ENCODE results near the gene PLEKHG4B.
"Not testable (repeated sequence)": the region's sequence is repeated elsewhere in the genome, so short reads cannot be mapped to it uniquely, and the experiment has no call there.

GRCh38 chr5:104106-104505 is 12.1 kb downstream of the PLEKHG4B start:
- not testable (repeated sequence) for TF ChIP-seq GABPA (IDR thresholded peaks at IDR 0.05; ENCODE audit: low read depth); MAX (IDR thresholded peaks at IDR 0.05; ENCODE audit: low read depth); JUND (IDR thresholded peaks at IDR 0.05)
- TF ChIP-seq, protein P1, sequence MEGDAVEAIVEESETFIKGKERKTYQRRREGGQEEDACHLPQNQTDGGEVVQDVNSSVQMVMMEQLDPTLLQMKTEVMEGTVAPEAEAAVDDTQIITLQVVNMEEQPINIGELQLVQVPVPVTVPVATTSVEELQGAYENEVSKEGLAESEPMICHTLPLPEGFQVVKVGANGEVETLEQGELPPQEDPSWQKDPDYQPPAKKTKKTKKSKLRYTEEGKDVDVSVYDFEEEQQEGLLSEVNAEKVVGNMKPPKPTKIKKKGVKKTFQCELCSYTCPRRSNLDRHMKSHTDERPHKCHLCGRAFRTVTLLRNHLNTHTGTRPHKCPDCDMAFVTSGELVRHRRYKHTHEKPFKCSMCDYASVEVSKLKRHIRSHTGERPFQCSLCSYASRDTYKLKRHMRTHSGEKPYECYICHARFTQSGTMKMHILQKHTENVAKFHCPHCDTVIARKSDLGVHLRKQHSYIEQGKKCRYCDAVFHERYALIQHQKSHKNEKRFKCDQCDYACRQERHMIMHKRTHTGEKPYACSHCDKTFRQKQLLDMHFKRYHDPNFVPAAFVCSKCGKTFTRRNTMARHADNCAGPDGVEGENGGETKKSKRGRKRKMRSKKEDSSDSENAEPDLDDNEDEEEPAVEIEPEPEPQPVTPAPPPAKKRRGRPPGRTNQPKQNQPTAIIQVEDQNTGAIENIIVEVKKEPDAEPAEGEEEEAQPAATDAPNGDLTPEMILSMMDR (IDR thresholded peaks at IDR 0.05), result not testable (repeated sequence)
- TF ChIP-seq, protein P2, sequence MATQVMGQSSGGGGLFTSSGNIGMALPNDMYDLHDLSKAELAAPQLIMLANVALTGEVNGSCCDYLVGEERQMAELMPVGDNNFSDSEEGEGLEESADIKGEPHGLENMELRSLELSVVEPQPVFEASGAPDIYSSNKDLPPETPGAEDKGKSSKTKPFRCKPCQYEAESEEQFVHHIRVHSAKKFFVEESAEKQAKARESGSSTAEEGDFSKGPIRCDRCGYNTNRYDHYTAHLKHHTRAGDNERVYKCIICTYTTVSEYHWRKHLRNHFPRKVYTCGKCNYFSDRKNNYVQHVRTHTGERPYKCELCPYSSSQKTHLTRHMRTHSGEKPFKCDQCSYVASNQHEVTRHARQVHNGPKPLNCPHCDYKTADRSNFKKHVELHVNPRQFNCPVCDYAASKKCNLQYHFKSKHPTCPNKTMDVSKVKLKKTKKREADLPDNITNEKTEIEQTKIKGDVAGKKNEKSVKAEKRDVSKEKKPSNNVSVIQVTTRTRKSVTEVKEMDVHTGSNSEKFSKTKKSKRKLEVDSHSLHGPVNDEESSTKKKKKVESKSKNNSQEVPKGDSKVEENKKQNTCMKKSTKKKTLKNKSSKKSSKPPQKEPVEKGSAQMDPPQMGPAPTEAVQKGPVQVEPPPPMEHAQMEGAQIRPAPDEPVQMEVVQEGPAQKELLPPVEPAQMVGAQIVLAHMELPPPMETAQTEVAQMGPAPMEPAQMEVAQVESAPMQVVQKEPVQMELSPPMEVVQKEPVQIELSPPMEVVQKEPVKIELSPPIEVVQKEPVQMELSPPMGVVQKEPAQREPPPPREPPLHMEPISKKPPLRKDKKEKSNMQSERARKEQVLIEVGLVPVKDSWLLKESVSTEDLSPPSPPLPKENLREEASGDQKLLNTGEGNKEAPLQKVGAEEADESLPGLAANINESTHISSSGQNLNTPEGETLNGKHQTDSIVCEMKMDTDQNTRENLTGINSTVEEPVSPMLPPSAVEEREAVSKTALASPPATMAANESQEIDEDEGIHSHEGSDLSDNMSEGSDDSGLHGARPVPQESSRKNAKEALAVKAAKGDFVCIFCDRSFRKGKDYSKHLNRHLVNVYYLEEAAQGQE (IDR thresholded peaks at IDR 0.05; ENCODE audit: low read depth, low read length), result not testable (repeated sequence)

Data from SK-N-SH (cell line).